K562 (cell line): ENCODE data around the gene NAXD. TPM values are rescaled to one million over a fixed set of nuclear protein-coding genes. Genes with fewer than 3 reads are reported as not detected.
A peak's percentile ranks its signal among the peaks of the same experiment; 100 is the strongest.

Source experiments
- ADNP ChIP-seq: fragments of 200-800 bp; sonication (Bioruptor generic); IDR thresholded peaks from 2 replicates; pipeline ENCODE4 v1.6.1; 2016; ENCODE audit warnings: missing genetic modification characterization, missing compliant biosample characterization
- CBX3 ChIP-seq, 2 experiments: IDR thresholded peaks; 1 replicate in 1 of 2; 2 replicates in 1 of 2; pipeline ENCODE4 v1.6.1; 2012; ENCODE audit warnings: inconsistent platforms in 2 of 2, low read length in 2 of 2, borderline replicate concordance in 1 of 2, control low read depth in 1 of 2
- CREB5 ChIP-seq: fragments of 250-450 bp; sonication (Bioruptor Pico); IDR thresholded peaks from 2 replicates; pipeline ENCODE4 v1.5.0; 2020; ENCODE audit warnings: mild to moderate bottlenecking
- CREM ChIP-seq: IDR thresholded peaks from 2 replicates; pipeline ENCODE4 v1.6.1; 2014; ENCODE audit warnings: antibody characterized with exemption, low read depth
- CXXC5 ChIP-seq: fragments of 250-450 bp; sonication (Bioruptor Pico); IDR thresholded peaks from 2 replicates; pipeline ENCODE4 v1.8.0; 2022; ENCODE audit warnings: inconsistent platforms, mild to moderate bottlenecking, moderate library complexity
- DPF2 ChIP-seq: fragments of 450-650 bp; IDR thresholded peaks from 2 replicates; pipeline ENCODE4 v1.6.1; 2016
- E2F5 ChIP-seq: sonication (generic); formaldehyde crosslinking; IDR thresholded peaks from 2 replicates; pipeline ENCODE4 v1.8.0; 2022; ENCODE audit warnings: mild to moderate bottlenecking, missing genetic modification reagents
- FOXO4 ChIP-seq: fragments of 450-650 bp; formaldehyde crosslinking; IDR thresholded peaks from 2 replicates; pipeline ENCODE4 v1.4.0; 2020; ENCODE audit warnings: mild to moderate bottlenecking, moderate library complexity
- HDAC6 ChIP-seq: IDR thresholded peaks from 2 replicates; pipeline ENCODE4 v1.6.1; 2012; ENCODE audit warnings: low read depth, mild to moderate bottlenecking, control low read depth, inconsistent platforms, low read length, moderate library complexity
- MECOM ChIP-seq: fragments of 250-450 bp; sonication (Bioruptor Pico); IDR thresholded peaks from 2 replicates; pipeline ENCODE4 v1.8.0; 2022; ENCODE audit warnings: inconsistent platforms
- NFIC ChIP-seq: fragments of 450-650 bp; IDR thresholded peaks from 2 replicates; pipeline ENCODE4 v1.6.1; 2017; ENCODE audit warnings: mild to moderate bottlenecking, inconsistent platforms
- NFYB ChIP-seq: IDR thresholded peaks from 2 replicates; pipeline ENCODE4 v1.6.1; 2011; ENCODE audit warnings: mild to moderate bottlenecking, moderate library complexity; ENCODE audit not compliant: insufficient read length; ENCODE audit errors: extremely low read depth
- POLR2G ChIP-seq: fragments of 200-400 bp; formaldehyde crosslinking; IDR thresholded peaks from 2 replicates; pipeline ENCODE4 v1.6.1; 2017; ENCODE audit warnings: low read depth, mild to moderate bottlenecking, antibody characterized with exemption, low read length, moderate library complexity
- RB1 ChIP-seq: fragments of 450-650 bp; IDR thresholded peaks from 2 replicates; pipeline ENCODE4 v1.6.1; 2017; ENCODE audit warnings: low read depth, mild to moderate bottlenecking
- RBBP5 ChIP-seq: fragments of 200-600 bp; sonication (generic); IDR thresholded peaks from 2 replicates; pipeline ENCODE4 v1.6.1; 2012; ENCODE audit warnings: borderline replicate concordance, mild to moderate bottlenecking, low read length, control low read depth, inconsistent platforms; ENCODE audit not compliant: insufficient read depth, poor library complexity, severe bottlenecking
- RNF219 ChIP-seq: fragments of 250-450 bp; sonication (Bioruptor Pico); IDR thresholded peaks from 2 replicates; pipeline ENCODE4 v1.5.0; 2022; ENCODE audit warnings: mild to moderate bottlenecking
- SP2 ChIP-seq: IDR thresholded peaks from 2 replicates; pipeline ENCODE4 v1.6.1; 2011; ENCODE audit warnings: mild to moderate bottlenecking, low read depth, low read length, moderate library complexity; ENCODE audit not compliant: poor library complexity, severe bottlenecking; ENCODE audit errors: extremely low read depth
- TRIM28 ChIP-seq: fragments of 450-650 bp; IDR thresholded peaks from 2 replicates; pipeline ENCODE4 v1.6.1; 2017
- ZFP30 ChIP-seq: fragments of 250-450 bp; sonication (Bioruptor Pico); IDR thresholded peaks from 2 replicates; pipeline ENCODE4 v1.8.0; 2022; ENCODE audit warnings: moderate library complexity, mild to moderate bottlenecking, inconsistent platforms, borderline replicate concordance
- ZNF384 ChIP-seq: IDR thresholded peaks from 2 replicates; pipeline ENCODE4 v1.6.1; 2012; ENCODE audit warnings: low read depth, low read length, improper control_type of control experiment
- ZNF740 ChIP-seq, 3 experiments: fragments of 200-800 bp in 1 of 3; sonication (Bioruptor generic) in 1 of 3; sonication (generic) in 1 of 3; formaldehyde crosslinking in 1 of 3; IDR thresholded peaks; 2 replicates each; pipeline versions ENCODE4 v1.6.1 to v1.8.0; 2016 to 2022; ENCODE audit warnings: mild to moderate bottlenecking in 2 of 3, missing compliant biosample characterization in 2 of 3, missing genetic modification characterization in 2 of 3, missing genetic modification reagents in 1 of 3
- polyA plus RNA-seq, 8 experiments: library from polyadenylated mRNA; depleted of rRNA in 4 of 8; stranded (reverse) in 5 of 8; unstranded in 3 of 8; fragments of >200 nt; fragmentation: Nextera tagmentation in 2 of 8; fragmentation: Illumina TruSeq in 1 of 8; extraction: Ambion mirVana in 2 of 8; extraction: Trizol in 1 of 8; gene quantifications; 2 replicates each; pipeline versions ENCODE4 v1.2.1 to v1.2.3, GENCODE V29; 2011 to 2014; ENCODE audit warnings: inconsistent platforms in 1 of 8, missing spikeins in 1 of 8
- total RNA-seq, 7 experiments: library from RNA; depleted of rRNA in 6 of 7; stranded (reverse); fragments of >200 nt in 6 of 7; fragmentation: Illumina TruSeq in 2 of 7; extraction: Trizol in 2 of 7; gene quantifications; 2 replicates each; pipeline versions ENCODE4 v1.2.1 to v1.2.3, GENCODE V29; 2011 to 2021; ENCODE audit warnings: low replicate concordance in 1 of 7

Gene NAXD
- total and polyA plus RNA-seq, 9 of the 15 experiments (the other 6 are each of a cell fraction or from before 2014, with no cell fraction given): 0.59 to 20.6 (median 13.0) TPM

- TF ChIP-seq FOXO4 (CRISPR knock-in tag) (no peak), NFYB (peak; percentile 78), ZNF740 (CRISPR knock-in tag; IDR thresholded peaks at IDR 0.05) (peak; percentile 59; the same call in 1 of the 2 replicates), ZNF740 (tag; IDR thresholded peaks at IDR 0.05) (no peak), RNF219 (CRISPR knock-in tag) (no peak), NFIC (no peak), TRIM28 (no peak), ZFP30 (CRISPR knock-in tag) (no peak), CBX3 (IDR thresholded peaks at IDR 0.05; ENCODE audit: borderline replicate concordance in 1 of 2, low read length in 2 of 2) (peak; percentile 4 to 45; a peak in 2 of 3 replicates), CXXC5 (CRISPR knock-in tag) (peak; percentile 69), SP2 (peak; percentile 49), E2F5 (CRISPR knock-in tag) (no peak), ZNF384 (no peak), RB1 (peak; percentile 45; the same call in 1 of the 2 replicates), MECOM (CRISPR knock-in tag) (no peak), ADNP (tag) (no peak), CREM (peak; percentile 54), DPF2 (no peak), CREB5 (no peak), HDAC6 (no peak), POLR2G (peak; percentile 91), RBBP5 (peak; percentile 94)
Measured at GRCh38 chr13:110615322-110616102, at the start of gene NAXD (continued).
